ENCODE results near the gene WDR33. TPM values are rescaled to one million over a fixed set of nuclear protein-coding genes. Genes with fewer than 3 reads are reported as not detected.

WDR33 gene
- total RNA-seq, 6 experiments from 2014 or later, result 15.6 to 38.3 (median 28.0) TPM

GRCh38 chr2:127733113-127733815, 77.7 kb downstream of the WDR33 start:
- H3K27ac ChIP-seq, result no peak overlapping the region
- H3K4me1 ChIP-seq, result peaks cover 0 to 43% (median 14%) of the 10 kb centered on the region in 4 donors
- DNase-seq, result no peak
- intact Hi-C loops (cut with DNase I), result no loop called here
- no peaks in the 10 kb centered on the region for H3K9me3 ChIP-seq
- 64% methylated on average over 6 of the region's 6 CpGs for WGBS (ENCODE audit: insufficient coverage, low coverage, low lambda C conversion rate, missing lambda C conversion rate)
- no peak for ATAC-seq
- H3K36me3 ChIP-seq, result no peaks in the 10 kb centered on the region
- no peak overlapping the region for H3K4me3 ChIP-seq
- TF ChIP-seq POLR2A (IDR thresholded peaks at IDR 0.05), result no peak
- TF ChIP-seq, protein P1, sequence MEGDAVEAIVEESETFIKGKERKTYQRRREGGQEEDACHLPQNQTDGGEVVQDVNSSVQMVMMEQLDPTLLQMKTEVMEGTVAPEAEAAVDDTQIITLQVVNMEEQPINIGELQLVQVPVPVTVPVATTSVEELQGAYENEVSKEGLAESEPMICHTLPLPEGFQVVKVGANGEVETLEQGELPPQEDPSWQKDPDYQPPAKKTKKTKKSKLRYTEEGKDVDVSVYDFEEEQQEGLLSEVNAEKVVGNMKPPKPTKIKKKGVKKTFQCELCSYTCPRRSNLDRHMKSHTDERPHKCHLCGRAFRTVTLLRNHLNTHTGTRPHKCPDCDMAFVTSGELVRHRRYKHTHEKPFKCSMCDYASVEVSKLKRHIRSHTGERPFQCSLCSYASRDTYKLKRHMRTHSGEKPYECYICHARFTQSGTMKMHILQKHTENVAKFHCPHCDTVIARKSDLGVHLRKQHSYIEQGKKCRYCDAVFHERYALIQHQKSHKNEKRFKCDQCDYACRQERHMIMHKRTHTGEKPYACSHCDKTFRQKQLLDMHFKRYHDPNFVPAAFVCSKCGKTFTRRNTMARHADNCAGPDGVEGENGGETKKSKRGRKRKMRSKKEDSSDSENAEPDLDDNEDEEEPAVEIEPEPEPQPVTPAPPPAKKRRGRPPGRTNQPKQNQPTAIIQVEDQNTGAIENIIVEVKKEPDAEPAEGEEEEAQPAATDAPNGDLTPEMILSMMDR (IDR thresholded peaks at IDR 0.05), result no peak
- no peaks in the 10 kb centered on the region for H3K27me3 ChIP-seq

DNA sequence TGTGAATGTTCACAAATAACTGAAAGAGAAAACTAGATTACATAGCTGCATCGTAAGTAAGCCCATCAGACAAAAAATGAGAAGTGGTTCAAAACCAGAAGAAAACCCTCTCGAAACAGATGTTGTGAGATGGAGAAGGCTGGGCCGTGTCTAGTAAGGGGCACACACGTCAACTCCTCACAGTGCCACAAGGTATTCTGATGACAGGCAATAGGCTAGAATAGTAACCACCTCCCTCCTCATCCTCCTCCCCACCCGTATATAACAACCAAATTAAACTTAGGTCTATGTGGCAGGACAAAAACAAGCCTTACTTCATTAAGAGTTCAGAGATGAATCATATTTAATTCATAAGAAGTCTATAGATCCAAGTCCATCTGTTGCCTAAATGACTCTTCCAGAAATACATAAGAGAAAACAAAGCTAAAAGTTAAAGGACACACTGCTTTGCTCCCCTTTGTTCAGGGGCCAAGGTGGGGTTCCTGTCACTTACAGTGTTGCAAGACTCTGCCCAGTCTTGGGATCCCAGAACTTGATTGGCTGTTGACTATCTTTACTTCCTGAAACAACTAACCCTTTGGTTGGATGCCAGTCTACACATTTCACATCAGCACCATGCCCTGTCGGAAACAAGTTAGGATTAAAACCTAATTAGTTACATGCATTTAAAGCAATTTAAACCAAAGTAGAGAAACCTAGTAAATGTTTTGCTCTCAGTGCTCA, 84.7 kb downstream of the WDR33 start:
- intact Hi-C loops (cut with DNase I), result no loop called here
- no peak overlapping the region for H3K27ac ChIP-seq
- DNase-seq (no peak), ATAC-seq (no peak)
- WGBS (ENCODE audit: insufficient coverage, low coverage, low lambda C conversion rate, missing lambda C conversion rate), result 88% methylated on average over 6 of the region's 6 CpGs
- H3K4me1 ChIP-seq, result no peaks in the 10 kb centered on the region
- H3K36me3 ChIP-seq, result peaks cover 0 to 22% (median 8%) of the 10 kb centered on the region in 4 donors
- H3K9me3 ChIP-seq, result no peaks in the 10 kb centered on the region
- no peak overlapping the region for H3K4me3 ChIP-seq
- no peaks in the 10 kb centered on the region for H3K27me3 ChIP-seq
- TF ChIP-seq, protein P1 (IDR thresholded peaks at IDR 0.05), result no peak
- no peak for TF ChIP-seq POLR2A (IDR thresholded peaks at IDR 0.05)

- TF ChIP-seq, protein P1 (IDR thresholded peaks at IDR 0.05), result no peak
- no peak for TF ChIP-seq POLR2A (IDR thresholded peaks at IDR 0.05)
- WGBS (ENCODE audit: insufficient coverage, low coverage, low lambda C conversion rate, missing lambda C conversion rate), result 88% methylated on average over 3 of the region's 3 CpGs
- H3K27me3 ChIP-seq, result no peaks in the 10 kb centered on the region
- peaks cover 0 to 52% (median 26%) of the 10 kb centered on the region in 4 donors for H3K36me3 ChIP-seq
- H3K4me3 ChIP-seq, result no peak overlapping the region
- H3K27ac ChIP-seq, result no peak overlapping the region
- H3K4me1 ChIP-seq, result no peaks in the 10 kb centered on the region
- intact Hi-C loops (cut with DNase I), result no loop called here
- no peak for ATAC-seq
- H3K9me3 ChIP-seq, result no peaks in the 10 kb centered on the region
- DNase-seq, result no peak
Observed at GRCh38 chr2:127722807-127723206, 88.2 kb downstream of the WDR33 start.

DNA sequence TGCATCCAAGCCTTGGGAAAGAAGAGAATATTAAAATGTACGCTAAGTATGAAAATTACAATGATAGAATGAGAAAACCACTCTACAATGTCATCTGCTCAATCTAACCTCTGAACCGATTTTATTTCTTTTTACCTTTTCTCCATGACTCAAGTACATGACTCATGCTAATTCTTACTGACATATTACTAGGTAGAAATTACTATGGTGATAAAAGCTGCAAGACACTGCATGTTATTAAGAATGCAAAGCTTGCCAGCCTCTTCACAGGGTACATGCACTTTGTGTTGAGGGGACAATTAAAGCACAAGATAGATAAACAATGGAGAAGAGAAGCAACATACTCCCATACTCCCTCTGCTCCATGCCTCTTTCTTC, 89.0 kb downstream of the WDR33 start:
- 96% methylated on average over 2 of the region's 2 CpGs for WGBS (ENCODE audit: insufficient coverage, low coverage, low lambda C conversion rate, missing lambda C conversion rate)
- DNase-seq (no peak), ATAC-seq (no peak)
- TF ChIP-seq POLR2A (IDR thresholded peaks at IDR 0.05), result no peak
- TF ChIP-seq, protein P1 (IDR thresholded peaks at IDR 0.05), result no peak
- intact Hi-C loops (cut with DNase I), result no loop called here
- H3K27ac ChIP-seq, result no peak overlapping the region
- H3K9me3 ChIP-seq, result no peaks in the 10 kb centered on the region
- no peaks in the 10 kb centered on the region for H3K4me1 ChIP-seq
- no peak overlapping the region for H3K4me3 ChIP-seq
- H3K27me3 ChIP-seq, result no peaks in the 10 kb centered on the region
- H3K36me3 ChIP-seq, result peaks cover 0 to 52% (median 26%) of the 10 kb centered on the region in 4 donors

Data from right lobe of liver (tissue), 6 donors.